HG02623 (cell line): ENCODE measurements around the gene HDAC4.

Experiments used
- ATAC-seq: cut with Tn5 transposase; IDR thresholded peaks from one replicate; pipeline ENCODE4 v1.9.1; 2021; ENCODE audit warnings: moderate library complexity; ENCODE audit not compliant: unreplicated experiment

HDAC4 gene

GRCh38 chr2:239162141-239162821 is 238.5 kb downstream of the HDAC4 start:
- no peak for ATAC-seq

- no peak for ATAC-seq
Measured at GRCh38 chr2:239161711-239162140, 239.1 kb downstream of the HDAC4 start.

- no peak for ATAC-seq
Measured at GRCh38 chr2:239160226-239161143, 240.3 kb downstream of the HDAC4 start.

- ATAC-seq: no peak
Measured at GRCh38 chr2:239159476-239159911, 241.3 kb downstream of the HDAC4 start.

GRCh38 chr2:239158641-239159475 is 242.0 kb downstream of the HDAC4 start:
- ATAC-seq: no peak

- no peak for ATAC-seq
Measured at GRCh38 chr2:239157771-239158170, 243.0 kb downstream of the HDAC4 start.

- ATAC-seq: no peak
Measured at GRCh38 chr2:239157269-239157668, 243.6 kb downstream of the HDAC4 start.

- no peak for ATAC-seq
Measured at GRCh38 chr2:239156516-239157265, 244.1 kb downstream of the HDAC4 start.

GRCh38 chr2:239155806-239156480 is 244.9 kb downstream of the HDAC4 start:
- no peak for ATAC-seq

GRCh38 chr2:239154971-239155805 is 245.6 kb downstream of the HDAC4 start:
- no peak for ATAC-seq

- no peak for ATAC-seq
Measured at GRCh38 chr2:239153806-239154591, 246.8 kb downstream of the HDAC4 start.

- ATAC-seq: no peak
Measured at GRCh38 chr2:239152916-239153305, 247.9 kb downstream of the HDAC4 start.

GRCh38 chr2:239152239-239152915 is 248.4 kb downstream of the HDAC4 start:
- ATAC-seq: no peak

- ATAC-seq: no peak
Measured at GRCh38 chr2:239151201-239152131, 249.4 kb downstream of the HDAC4 start.

- no peak for ATAC-seq
Measured at GRCh38 chr2:239150125-239151011, 250.5 kb downstream of the HDAC4 start.

GRCh38 chr2:239149501-239149900 is 251.3 kb downstream of the HDAC4 start:
- ATAC-seq: no peak
